ENCODE data around the gene PRKCQ. TPM values are rescaled to one million over a fixed set of nuclear protein-coding genes. Genes with fewer than 3 reads are reported as not detected.

Gene PRKCQ
- 10 to 100 TPM; 17.9 to 76.3 (median 65.6) TPM for total RNA-seq
- 10 to 100 TPM in 2 of 3 donors, 1 to 10 TPM in 1; 6.6 to 33.8 (median 23.9) TPM for polyA plus RNA-seq
- long read RNA-seq, donor 1, transcript PRKCQ-201 (18 exons, 3,285 nt): major isoform, 6 of 11 reads
- long read RNA-seq, donor 1, partial matches to known transcripts: 5 of 11 reads
- long read RNA-seq, donor 1, other reads (novel, unspliced or antisense): 0 of 11 reads
- long read RNA-seq, donor 2, transcript PRKCQ-201 (18 exons, 3,285 nt): major isoform, 19 of 128 reads
- long read RNA-seq, donor 2, partial matches to known transcripts: 40 of 128 reads
- long read RNA-seq, donor 2, other reads (novel, unspliced or antisense): 69 of 128 reads

DNA sequence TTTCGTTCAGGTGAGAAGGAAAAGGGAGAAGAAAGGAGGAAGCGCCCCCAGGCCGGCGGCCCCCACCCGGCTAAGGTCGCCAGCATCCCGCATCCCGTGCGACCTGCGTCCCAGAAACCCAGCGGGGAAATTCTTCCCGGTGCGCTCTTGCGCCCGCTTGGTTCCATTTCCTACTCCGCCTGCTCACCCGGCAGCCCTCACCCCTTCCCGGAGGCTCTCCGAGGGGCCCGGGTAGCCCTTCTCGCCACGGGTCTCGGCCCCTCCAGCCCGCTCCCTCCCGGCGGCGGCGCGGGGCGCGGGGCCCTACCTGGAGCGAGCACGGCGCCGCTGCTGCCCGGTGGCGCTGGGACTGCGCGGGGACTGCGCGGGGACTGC, at the start of gene PRKCQ:
Gene PRKCQ, minus strand, starts transcription at position 373 of the 375 bp plus-strand sequence. CDS start 65,141 bp downstream, outside the sequence.
- Histone ChIP-seq H3K27ac (peak within 1 kb of the TSS; percentile 94), H3K27me3 (ENCODE audit: insufficient read depth in 3 of 3, low read length in 2 of 3) (no peaks in the 10 kb centered on the region), H3K9me3 (no peaks in the 10 kb centered on the region), H3K4me1 (peaks cover 24% of the 10 kb centered on the region), H3K36me3 (ENCODE audit: insufficient read depth in 1 of 2, low read depth in 1 of 2) (peaks cover 0 to 25% of the 10 kb centered on the region in 2 donors), H3K4me3 (peak within 1 kb of the TSS; percentile 91)
- ATAC-seq: peak in 3 of 4 donors; percentile 32 to 44 (median 39)
- intact Hi-C loops (cut with DNase I): loop anchor here (2.0 to 10.0 kb wide), 3 partner anchors 65 to 135 kb away; no protein-coding TSS in a partner anchor
- TF ChIP-seq, protein P1, sequence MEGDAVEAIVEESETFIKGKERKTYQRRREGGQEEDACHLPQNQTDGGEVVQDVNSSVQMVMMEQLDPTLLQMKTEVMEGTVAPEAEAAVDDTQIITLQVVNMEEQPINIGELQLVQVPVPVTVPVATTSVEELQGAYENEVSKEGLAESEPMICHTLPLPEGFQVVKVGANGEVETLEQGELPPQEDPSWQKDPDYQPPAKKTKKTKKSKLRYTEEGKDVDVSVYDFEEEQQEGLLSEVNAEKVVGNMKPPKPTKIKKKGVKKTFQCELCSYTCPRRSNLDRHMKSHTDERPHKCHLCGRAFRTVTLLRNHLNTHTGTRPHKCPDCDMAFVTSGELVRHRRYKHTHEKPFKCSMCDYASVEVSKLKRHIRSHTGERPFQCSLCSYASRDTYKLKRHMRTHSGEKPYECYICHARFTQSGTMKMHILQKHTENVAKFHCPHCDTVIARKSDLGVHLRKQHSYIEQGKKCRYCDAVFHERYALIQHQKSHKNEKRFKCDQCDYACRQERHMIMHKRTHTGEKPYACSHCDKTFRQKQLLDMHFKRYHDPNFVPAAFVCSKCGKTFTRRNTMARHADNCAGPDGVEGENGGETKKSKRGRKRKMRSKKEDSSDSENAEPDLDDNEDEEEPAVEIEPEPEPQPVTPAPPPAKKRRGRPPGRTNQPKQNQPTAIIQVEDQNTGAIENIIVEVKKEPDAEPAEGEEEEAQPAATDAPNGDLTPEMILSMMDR (IDR thresholded peaks at IDR 0.05): no peak
- 0 to 1% (median 0%) methylated on average over 17 to 41 of the region's 41 CpGs for WGBS, 3 donors
- DNase-seq: no peak

DNA sequence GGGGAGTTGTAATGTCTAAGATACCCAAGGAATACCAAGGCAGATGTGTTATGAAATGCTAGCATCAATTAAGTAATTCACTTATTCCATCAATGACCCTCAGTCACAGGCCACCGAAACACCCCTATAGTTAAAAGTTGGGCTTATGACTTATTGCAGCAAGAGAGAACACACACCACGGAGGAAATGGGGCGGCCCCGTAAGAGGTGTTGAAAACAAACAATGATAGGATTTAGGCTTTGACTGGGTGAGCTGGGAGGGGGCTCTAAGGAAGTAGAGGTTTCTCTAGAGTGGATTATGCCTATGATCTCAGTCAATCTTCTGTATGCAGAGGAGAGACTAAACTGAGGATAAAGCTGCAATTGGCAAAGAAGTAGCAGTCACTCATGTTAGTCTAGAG, 45.4 kb upstream of the PRKCQ start:
- Histone ChIP-seq H3K4me1 (peaks cover 7% of the 10 kb centered on the region), H3K4me3 (no peak overlapping the region), H3K36me3 (ENCODE audit: insufficient read depth in 1 of 2, low read depth in 1 of 2) (peaks cover 0 to 4% of the 10 kb centered on the region in 2 donors), H3K27ac (no peak overlapping the region), H3K9me3 (no peaks in the 10 kb centered on the region), H3K27me3 (ENCODE audit: insufficient read depth in 3 of 3, low read length in 2 of 3) (no peaks in the 10 kb centered on the region)
- WGBS, 3 donors: 81 to 87% (median 86%) methylated on average over 4 of the region's 4 CpGs
- no peak for DNase-seq
- TF ChIP-seq, protein P1 (IDR thresholded peaks at IDR 0.05): no peak
- no peak for ATAC-seq
- intact Hi-C loops (cut with DNase I): no loop called here

DNA sequence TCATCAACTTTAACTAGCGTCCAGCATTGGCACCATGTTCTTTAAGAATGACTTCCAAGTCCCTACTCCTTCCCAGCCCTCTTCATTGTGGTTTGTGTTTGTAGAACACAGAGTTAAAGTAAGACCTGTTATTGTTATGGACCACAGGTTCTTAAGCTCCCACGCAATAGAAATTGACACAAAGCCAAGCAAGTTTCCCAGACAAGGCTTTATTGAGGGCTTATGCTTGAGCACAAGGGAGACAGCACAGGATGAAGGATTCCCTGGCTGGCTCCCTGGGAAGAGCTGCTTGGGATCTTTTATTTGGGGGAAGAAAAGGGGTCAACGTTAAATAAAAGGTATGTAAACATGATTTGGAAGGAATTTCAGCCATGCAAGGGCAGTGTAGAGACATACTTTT, 44.3 kb upstream of the PRKCQ start:
- H3K4me1 ChIP-seq: peaks cover 7% of the 10 kb centered on the region
- no peak overlapping the region for H3K4me3 ChIP-seq
- no peaks in the 10 kb centered on the region for H3K9me3 ChIP-seq
- no peak overlapping the region for H3K27ac ChIP-seq
- no peaks in the 10 kb centered on the region for H3K27me3 ChIP-seq (ENCODE audit: insufficient read depth in 3 of 3, low read length in 2 of 3)
- DNase-seq (no peak), ATAC-seq (no peak)
- TF ChIP-seq, protein P1 (IDR thresholded peaks at IDR 0.05): no peak
- H3K36me3 ChIP-seq (ENCODE audit: insufficient read depth in 1 of 2, low read depth in 1 of 2): peaks cover 0 to 4% of the 10 kb centered on the region in 2 donors
- intact Hi-C loops (cut with DNase I): no loop called here
- 32 to 46% (median 35%) methylated on average over 3 of the region's 3 CpGs for WGBS, 3 donors

DNA sequence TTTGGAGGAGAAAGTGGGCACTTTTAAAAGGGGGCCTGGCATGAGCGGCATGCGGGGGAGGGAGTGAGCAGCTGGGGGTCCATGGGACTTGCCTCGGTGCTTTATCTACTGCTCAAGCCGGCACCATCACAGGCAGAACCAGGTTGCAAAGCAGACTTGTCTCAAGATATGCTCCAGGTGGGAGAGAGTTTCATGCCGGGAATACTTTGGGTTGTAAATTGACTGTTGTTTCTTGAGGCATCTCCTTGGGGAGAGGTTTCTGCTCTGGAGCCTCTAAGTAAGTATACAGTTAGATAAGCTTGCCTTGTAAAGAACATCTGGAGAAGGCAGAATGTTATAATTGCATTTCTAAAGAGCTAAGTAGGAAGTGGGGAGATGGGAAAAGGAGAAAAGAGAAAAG, 42.8 kb upstream of the PRKCQ start:
- TF ChIP-seq, protein P1 (IDR thresholded peaks at IDR 0.05): no peak
- H3K36me3 ChIP-seq (ENCODE audit: insufficient read depth in 1 of 2, low read depth in 1 of 2): peaks cover 0 to 4% of the 10 kb centered on the region in 2 donors
- WGBS, 3 donors: 67 to 81% (median 80%) methylated on average over 5 of the region's 5 CpGs
- H3K27ac ChIP-seq: no peak overlapping the region
- H3K9me3 ChIP-seq: no peaks in the 10 kb centered on the region
- no peak overlapping the region for H3K4me3 ChIP-seq
- no peaks in the 10 kb centered on the region for H3K27me3 ChIP-seq (ENCODE audit: insufficient read depth in 3 of 3, low read length in 2 of 3)
- H3K4me1 ChIP-seq: peaks cover 7% of the 10 kb centered on the region
- ATAC-seq (no peak), DNase-seq (no peak)
- intact Hi-C loops (cut with DNase I): no loop called here
